Measurements from ENCODE around the gene NTM. TPM values are rescaled to one million over a fixed set of nuclear protein-coding genes. Genes with fewer than 3 reads are reported as not detected.

The NTM gene
- total and polyA plus RNA-seq, 2 donors (not counting 3 experiments of a cell fraction or from before 2014, with no cell fraction given) = 1.00 to 1.1 TPM

DNA sequence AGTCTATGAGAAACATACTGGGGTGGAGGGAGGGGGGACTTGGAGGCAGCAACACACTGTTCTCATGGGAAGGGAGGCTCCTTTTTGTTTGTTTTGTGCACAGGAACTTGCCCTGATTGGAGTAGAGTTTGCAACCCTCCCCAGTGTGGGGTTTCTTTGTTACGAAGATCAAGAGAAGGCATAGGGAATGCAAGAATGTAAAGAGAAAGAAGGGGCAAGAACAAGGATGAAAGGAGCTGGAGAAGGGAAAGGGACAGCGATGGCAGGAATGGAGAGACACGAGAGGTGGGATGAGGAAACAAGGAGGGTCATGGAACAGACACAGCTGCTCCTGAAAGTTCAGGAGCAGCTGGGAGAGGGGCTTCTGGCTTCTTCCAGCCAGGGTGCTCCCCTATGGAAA is 611.7 kb downstream of the NTM start:
- Histone ChIP-seq H3K27me3 (ENCODE audit: control insufficient read depth in 2 of 2, insufficient read depth in 2 of 2, low read length in 2 of 2) (no peaks in the 10 kb centered on the region), H3K27ac (ENCODE audit: insufficient read depth, low read depth, low read length) (no peak overlapping the region), H3K4me3 (replicated peaks in 1 of 3; ENCODE audit: insufficient read depth in 1 of 3, low read depth in 1 of 3, low read length in 3 of 3) (no peak overlapping the region), H2AFZ (ENCODE audit: low read depth, low read length) (no peak overlapping the region), H4K20me1 (replicated peaks; ENCODE audit: control insufficient read depth, extremely low read depth, insufficient read depth, low read length) (no peaks in the 10 kb centered on the region), H3K79me2 (ENCODE audit: control insufficient read depth, insufficient read depth, low read length) (no peaks in the 10 kb centered on the region), H3K4me2 (ENCODE audit: insufficient read depth, low read length) (no peak overlapping the region), H3K9ac (replicated peaks; ENCODE audit: extremely low read depth, insufficient read depth, low read length) (no peak overlapping the region), H3K4me1 (ENCODE audit: control insufficient read depth, extremely low read depth, insufficient read depth, low read length) (no peaks in the 10 kb centered on the region), H3K36me3 (ENCODE audit: control insufficient read depth in 2 of 2, extremely low read depth in 1 of 2, insufficient read depth in 2 of 2, low read length in 2 of 2) (no peaks in the 10 kb centered on the region), H3K9me3 (replicated peaks; ENCODE audit: control insufficient read depth, insufficient read depth, low read length) (no peaks in the 10 kb centered on the region), H3K9me1 (replicated peaks; ENCODE audit: control insufficient read depth, extremely low read depth, insufficient read depth, low read length) (no peaks in the 10 kb centered on the region)
- dilution Hi-C loops (cut with MboI; ENCODE audit: extremely low pct_ligation_motif_present, low sequenced_read_pairs) = no loop called here
- ChIA-PET CTCF (interaction anchor here (0.6 to 2.1 kb wide), 2 partner anchors 51 to 145 kb away, joined by 3 to 6 read pairs; no protein-coding TSS in a partner anchor), POLR2A (no interaction called here)
- TF ChIP-seq FOS (IDR thresholded peaks at IDR 0.05; ENCODE audit: borderline replicate concordance, insufficient read depth, low read length) (no peak), POLR2AphosphoS5 (IDR thresholded peaks at IDR 0.05; ENCODE audit: insufficient read depth, low read depth, low read length) (no peak), JUN (IDR thresholded peaks at IDR 0.05; ENCODE audit: borderline replicate concordance, insufficient read depth, insufficient read length, low read depth) (no peak), POLR2A (IDR thresholded peaks at IDR 0.05; ENCODE audit: low read depth, low read length) (no peak), MYC (IDR thresholded peaks at IDR 0.05; ENCODE audit: low read depth, low read length) (no peak), EZH2 (IDR thresholded peaks at IDR 0.05; ENCODE audit: borderline replicate concordance, low read depth, low read length, severe bottlenecking) (no peak), GATA2 (IDR thresholded peaks at IDR 0.05; ENCODE audit: insufficient read depth, insufficient read length, low read depth, low read length) (no peak)
- TF ChIP-seq, protein P1, sequence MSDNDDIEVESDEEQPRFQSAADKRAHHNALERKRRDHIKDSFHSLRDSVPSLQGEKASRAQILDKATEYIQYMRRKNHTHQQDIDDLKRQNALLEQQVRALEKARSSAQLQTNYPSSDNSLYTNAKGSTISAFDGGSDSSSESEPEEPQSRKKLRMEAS (IDR thresholded peaks at IDR 0.05; ENCODE audit: insufficient read depth, insufficient read length) = no peak
- TF ChIP-seq, protein P2, sequence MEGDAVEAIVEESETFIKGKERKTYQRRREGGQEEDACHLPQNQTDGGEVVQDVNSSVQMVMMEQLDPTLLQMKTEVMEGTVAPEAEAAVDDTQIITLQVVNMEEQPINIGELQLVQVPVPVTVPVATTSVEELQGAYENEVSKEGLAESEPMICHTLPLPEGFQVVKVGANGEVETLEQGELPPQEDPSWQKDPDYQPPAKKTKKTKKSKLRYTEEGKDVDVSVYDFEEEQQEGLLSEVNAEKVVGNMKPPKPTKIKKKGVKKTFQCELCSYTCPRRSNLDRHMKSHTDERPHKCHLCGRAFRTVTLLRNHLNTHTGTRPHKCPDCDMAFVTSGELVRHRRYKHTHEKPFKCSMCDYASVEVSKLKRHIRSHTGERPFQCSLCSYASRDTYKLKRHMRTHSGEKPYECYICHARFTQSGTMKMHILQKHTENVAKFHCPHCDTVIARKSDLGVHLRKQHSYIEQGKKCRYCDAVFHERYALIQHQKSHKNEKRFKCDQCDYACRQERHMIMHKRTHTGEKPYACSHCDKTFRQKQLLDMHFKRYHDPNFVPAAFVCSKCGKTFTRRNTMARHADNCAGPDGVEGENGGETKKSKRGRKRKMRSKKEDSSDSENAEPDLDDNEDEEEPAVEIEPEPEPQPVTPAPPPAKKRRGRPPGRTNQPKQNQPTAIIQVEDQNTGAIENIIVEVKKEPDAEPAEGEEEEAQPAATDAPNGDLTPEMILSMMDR (IDR thresholded peaks at IDR 0.05; ENCODE audit: extremely low read depth in 1 of 2, insufficient read depth in 1 of 2, low read depth in 1 of 2, low read length in 2 of 2) = no peak
- BruUV-seq (replicated peaks) = no TSS peak
- intact Hi-C loops (cut with micrococcal nuclease) = no loop called here
- FAIRE-seq (no peak), DNase-seq (ENCODE audit: low read depth, low spot score) (no peak)

Data from endothelial cell of umbilical vein (primary cell).